ENCODE results near the gene LTA.

- no peak for TF ChIP-seq CTCF (conservative IDR thresholded peaks at IDR 0.05 in 1 of 2, IDR thresholded peaks at IDR 0.05 in 1 of 2; ENCODE audit: low read depth in 1 of 2, low read length in 2 of 2)
- TF ChIP-seq EZH2 (IDR thresholded peaks at IDR 0.05; ENCODE audit: low read length, missing control alignments) = no peak
Measured at GRCh38 chr6:31586008-31586407, 13.9 kb downstream of the LTA start, which contains the start of gene LST1.

Measured in fibroblast of lung (primary cell).